Fibroblast of skin of abdomen (primary cell): ENCODE data around the gene MTSS2.

Experiments used
- DNase-seq: peaks from one replicate; pipeline ENCODE4 v3.0.0-alpha.2; 2013

The MTSS2 gene

DNA sequence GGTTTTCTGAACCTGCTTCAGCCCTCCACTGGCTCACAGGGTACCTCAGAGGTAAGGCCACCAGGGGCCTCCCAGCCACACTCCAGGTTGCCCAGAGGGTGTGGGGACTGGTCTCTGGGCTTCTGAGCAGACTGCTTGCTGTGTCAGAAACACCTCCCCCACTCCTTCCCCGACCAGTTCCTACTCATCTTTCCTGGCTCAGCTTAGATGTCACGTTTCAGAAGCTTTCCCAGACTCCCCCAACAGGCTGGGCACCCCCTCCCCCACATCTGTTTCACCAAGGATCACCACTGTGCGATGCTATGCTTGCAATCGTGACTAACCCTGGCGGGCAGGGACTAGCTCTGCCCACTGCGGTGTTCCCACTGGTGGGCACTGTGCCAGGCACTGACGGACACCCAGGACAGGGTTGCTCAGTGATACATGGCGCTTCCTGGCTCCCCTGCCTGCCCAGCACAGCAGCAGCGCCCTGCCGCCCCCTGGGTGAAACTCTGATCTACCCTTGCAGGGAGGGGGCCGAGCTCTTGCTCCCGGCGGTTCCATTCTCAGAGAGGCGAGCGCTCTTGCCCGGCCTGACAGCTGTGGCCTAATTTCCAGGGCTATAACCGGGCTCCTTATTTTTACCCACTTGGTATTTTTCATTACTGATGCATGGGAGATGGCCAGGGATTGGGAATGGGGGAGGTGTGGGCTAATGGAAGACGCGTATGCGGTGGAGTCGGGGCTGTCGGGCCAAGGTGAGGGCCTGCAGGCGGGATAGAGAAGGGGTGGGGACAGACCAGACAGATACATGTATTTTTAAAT, 29.4 kb upstream of the MTSS2 start:
- DNase-seq, result peak; percentile 93

DNA sequence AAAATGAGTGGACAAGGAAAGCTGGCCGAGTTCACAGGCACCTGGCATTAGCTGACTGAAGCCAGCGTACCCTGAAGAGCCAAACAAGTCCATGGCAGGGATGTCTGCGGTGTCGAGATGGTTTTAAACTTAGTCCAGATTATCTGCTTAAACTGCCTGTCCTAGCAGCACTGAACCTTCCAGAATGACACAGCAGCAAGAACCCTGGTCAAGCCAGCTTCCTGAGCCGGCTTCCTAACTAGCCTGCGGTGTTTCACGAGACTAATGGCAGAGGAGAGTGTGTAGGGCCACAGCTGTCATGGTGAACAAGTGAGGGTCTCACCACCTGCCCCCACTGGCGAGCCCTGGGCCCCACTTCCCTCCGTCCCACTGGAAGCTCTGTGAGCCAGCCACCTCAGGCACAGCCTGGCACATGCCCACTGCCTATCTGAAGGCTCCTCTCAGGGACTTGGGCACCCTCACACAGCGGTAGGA, 28.8 kb upstream of the MTSS2 start:
- DNase-seq, result no peak

DNA sequence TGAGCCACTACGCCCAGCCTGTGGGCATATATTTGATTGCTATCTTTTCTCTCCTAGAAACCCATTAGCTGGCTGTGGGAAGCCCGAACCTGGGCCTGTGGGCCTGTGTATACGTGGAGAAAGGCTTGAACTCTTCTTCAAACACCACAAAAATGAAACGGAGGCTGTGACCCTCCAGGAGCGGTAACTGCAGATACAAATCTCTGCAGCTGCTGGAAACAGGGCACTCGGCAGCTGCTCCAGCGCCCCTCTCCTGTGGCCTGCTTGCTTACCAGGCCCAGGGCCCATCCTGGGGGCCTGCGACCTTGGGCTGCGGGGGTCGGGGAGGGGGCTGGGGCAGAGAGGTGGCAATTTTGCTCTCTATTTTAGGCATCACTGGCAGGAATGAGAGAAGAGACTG, 28.0 kb upstream of the MTSS2 start:
- DNase-seq, result no peak

- DNase-seq, result no peak
These were observed 27.5 kb upstream of the MTSS2 start for GRCh38 chr16:70713342-70713741.

DNA sequence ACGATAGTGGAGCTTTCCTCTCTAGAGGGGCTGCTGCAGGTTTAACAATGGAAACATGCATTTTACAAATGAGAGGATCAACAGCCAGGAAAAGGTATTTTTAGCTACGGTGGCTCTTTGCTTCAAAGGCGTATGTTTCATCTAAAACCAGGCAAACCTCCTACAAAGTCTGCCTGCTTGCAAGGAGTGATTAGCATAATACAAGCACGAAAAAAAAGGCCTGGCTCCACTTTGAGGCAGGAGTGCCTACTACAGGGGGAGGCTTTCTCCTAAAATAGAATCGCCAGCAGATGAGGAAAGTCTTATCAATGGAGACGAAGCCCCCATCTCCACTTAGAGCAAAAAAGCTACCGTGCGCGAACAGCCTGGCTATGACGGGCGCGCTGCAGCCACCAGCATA, 27.1 kb upstream of the MTSS2 start:
- no peak for DNase-seq

DNA sequence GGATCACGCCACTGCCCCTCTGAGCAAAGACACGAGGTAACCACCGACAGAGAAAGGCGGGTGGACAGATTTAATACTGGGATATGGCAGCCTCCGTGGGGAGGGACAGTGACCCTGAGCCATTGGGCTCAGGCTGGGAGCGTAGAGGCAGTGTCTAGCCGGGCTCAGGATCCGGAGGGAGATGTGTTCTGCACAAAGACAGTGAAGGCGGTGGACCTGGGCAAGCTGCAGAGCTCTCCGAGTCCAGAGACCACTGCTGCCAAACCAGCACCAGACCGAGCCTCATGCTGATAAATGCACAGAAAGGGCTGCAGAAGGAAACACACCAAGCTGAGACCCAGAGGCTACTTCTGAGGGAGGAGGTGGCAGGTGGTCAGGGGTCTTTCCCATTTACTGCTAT, 26.5 kb upstream of the MTSS2 start:
- DNase-seq, result no peak

DNA sequence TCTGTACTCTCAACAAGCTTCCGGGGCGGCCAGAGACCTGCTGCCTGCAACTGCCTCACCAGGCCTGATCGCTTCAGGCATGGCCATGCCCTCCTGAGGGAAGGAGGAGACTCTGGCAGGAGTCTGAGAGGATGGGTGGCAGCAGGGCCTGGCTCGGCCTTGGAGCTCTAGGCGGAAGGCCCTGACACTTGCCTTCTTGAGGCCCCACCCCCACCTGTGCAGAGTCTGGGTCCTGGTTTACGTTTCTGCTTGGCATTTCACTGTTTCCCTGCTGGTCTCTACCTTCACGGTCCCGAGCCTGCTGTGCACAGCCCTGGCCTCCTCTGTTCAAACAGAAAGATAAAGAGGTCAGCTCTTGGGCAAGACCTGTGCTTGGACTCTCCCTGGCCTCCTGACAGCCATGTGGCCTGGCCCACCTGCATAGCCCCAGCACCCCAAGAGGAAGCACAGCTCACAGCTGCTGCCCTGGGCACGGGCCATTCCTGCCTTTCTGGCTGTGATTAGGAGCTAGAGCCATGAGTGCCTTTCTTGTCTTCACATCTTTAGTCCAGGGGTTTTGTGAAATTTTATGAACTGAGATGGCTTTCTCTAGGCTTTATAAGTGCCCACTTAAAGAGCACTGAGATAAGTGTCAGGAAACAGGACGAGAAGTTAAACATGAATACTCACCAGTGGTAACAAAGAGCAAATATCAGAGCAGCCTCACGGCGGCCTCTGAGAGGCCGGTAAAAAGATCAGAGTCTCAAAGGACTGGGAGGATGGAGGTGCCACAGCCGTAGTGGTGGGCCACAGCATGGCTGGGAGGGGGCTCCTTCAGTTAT, 25.6 kb upstream of the MTSS2 start:
- no peak for DNase-seq

DNA sequence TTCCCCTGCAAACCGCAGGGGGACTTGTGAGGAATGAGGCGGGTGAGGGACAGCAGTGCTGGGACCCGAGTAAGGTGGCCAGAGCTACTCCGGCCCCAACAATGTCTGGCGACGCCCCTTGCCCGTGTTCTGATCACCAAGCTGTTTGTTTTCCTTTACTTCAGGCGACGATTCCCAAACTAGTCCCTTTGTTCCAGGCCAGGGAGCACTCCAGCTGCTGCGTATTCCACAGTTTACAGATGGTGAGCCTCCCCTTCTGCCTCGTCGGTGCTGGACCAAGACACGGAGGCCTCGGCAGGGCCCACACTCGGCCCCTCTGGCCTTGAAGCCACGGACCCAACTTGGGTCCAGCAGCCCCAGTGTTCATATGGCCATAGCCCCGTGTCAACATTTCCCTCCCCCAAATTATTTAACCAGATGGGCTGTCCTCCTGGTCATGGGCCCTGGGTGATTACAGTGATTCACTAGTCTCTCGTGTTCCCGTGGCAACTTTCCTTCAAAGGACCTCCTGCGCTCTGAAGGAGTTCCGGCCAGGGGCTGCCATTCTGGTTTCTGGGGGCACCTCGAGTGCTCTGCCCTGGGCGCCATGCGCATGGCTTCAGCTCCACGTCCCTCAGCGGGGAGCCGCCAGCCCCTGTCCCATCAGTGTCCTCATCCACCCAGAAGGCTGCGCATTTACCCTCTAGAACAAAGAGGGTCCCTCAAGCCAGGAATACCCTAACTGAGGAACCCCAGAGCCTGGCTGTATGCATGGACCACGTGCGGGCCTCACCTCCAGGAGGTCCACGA, 24.8 kb upstream of the MTSS2 start:
- DNase-seq, result no peak

- DNase-seq, result no peak
These were observed 24.1 kb upstream of the MTSS2 start for GRCh38 chr16:70709942-70710341.

- no peak for DNase-seq
These were observed 23.6 kb upstream of the MTSS2 start for GRCh38 chr16:70709457-70709856.

- DNase-seq, result no peak
These were observed 22.8 kb upstream of the MTSS2 start for GRCh38 chr16:70708366-70709246.

GRCh38 chr16:70706948-70707465, 21.2 kb upstream of the MTSS2 start:
- DNase-seq, result peak; percentile 84

DNA sequence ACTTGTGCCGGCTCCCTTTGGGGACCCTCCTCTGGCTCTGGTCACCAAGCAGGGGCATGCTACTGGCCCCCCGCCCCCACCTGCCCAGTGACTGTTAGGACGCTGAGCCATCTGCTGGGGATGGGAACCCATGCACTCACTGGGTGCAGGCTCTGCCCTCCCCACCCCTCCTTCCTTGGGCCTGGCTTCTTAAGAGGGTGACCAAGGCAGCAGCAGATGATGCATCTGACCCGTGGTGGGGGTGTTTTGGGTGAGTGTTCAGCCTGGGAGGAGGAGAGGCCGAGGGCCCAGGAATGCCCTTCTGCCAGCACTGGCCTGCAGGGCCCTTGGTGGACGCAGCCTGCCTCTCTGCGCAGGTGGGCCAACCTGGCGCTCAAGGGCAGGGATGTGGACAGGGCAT, 19.2 kb upstream of the MTSS2 start:
- DNase-seq, result no peak

DNA sequence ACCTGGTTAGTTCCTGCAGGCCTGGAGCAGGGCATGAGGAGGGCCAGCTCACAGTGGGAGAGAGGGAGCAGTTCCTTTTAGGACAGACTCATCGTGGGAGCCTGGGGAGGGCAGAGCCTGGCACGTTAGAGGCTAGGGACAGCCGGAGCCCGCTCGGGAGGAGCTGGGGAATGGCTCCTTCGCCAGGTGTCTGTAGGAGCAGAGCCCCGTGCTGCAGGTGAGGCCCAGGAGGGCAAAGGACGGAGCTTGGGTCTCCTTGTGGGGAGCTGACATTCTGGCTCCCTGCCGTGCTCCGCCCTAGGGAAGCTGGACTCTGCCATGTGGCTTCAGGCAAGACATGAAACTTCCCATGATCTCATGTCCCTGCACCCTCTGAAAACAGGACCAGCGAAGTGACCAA, 18.7 kb upstream of the MTSS2 start:
- no peak for DNase-seq

GRCh38 chr16:70703835-70704381, 18.1 kb upstream of the MTSS2 start:
- DNase-seq, result no peak

- peak; percentile 91 for DNase-seq
These were observed 17.4 kb upstream of the MTSS2 start for GRCh38 chr16:70703041-70703834.

GRCh38 chr16:70702624-70703023, 16.8 kb upstream of the MTSS2 start:
- DNase-seq, result no peak

- no peak for DNase-seq
These were observed 16.1 kb upstream of the MTSS2 start for GRCh38 chr16:70701998-70702397.

DNA sequence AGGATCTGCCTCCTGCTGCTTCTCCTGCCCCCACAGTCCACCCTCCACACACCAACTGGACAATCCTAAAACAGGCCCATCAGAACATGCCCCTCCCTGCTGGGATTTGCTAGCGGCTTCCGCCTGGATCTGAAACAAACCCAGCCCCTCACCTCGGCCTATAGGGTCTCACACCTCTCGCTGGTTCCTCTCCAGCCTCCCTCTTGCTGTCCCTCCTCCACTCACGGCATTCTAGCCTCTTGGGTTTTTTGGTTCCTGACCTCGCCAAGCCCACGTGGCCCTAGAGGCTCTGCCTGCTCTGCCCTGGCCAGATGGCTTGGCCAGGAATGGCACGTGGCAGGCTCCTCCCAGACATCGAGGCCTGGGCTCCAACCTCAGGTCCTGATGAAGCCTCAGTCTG, 15.7 kb upstream of the MTSS2 start:
- DNase-seq, result no peak

- no peak for DNase-seq
These were observed 15.2 kb upstream of the MTSS2 start for GRCh38 chr16:70701036-70701435.
